ENCODE results near the gene COL16A1.

The COL16A1 gene

DNA sequence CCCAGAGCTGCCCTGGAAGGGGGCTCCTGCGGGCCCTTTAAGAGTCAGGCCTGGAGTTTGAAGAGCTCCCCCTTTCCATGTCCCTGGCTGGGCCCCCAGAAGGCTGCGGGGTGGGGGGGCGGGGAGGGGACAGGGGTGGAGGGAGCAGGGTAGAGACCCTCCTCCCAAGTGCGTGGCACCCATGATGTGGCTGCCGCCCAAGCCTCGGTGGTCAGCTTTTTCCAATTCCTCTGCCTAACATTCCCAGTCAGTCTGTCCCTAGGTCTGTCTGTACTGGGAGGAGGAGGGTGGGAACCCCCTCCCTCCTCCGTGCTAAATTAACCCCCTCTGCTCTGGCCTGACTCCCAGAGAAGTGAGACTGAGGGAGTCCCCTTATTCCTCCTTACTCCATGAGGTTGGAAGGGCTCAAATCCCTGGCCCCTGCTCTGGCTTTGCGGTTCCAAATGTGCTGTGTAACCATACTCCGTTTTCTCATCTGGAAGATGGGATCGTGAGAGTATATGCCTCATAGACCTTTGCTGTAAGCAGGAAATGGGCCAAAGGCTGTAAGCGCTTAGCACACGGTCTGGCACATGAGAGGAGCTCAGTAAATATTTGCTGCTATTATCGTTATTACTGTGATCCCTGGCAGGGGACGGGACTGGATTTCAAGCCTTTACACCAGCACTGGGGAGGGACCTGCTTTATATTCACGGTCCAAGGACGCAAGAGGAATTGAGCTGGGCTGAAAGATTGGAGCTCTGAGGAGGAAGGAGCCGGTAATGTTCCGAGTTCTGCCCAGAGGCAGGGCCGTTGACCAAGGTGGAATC lies 658 bp upstream of the COL16A1 start:
- no peak overlapping the region for H3K27ac ChIP-seq
- TF ChIP-seq, protein P1, sequence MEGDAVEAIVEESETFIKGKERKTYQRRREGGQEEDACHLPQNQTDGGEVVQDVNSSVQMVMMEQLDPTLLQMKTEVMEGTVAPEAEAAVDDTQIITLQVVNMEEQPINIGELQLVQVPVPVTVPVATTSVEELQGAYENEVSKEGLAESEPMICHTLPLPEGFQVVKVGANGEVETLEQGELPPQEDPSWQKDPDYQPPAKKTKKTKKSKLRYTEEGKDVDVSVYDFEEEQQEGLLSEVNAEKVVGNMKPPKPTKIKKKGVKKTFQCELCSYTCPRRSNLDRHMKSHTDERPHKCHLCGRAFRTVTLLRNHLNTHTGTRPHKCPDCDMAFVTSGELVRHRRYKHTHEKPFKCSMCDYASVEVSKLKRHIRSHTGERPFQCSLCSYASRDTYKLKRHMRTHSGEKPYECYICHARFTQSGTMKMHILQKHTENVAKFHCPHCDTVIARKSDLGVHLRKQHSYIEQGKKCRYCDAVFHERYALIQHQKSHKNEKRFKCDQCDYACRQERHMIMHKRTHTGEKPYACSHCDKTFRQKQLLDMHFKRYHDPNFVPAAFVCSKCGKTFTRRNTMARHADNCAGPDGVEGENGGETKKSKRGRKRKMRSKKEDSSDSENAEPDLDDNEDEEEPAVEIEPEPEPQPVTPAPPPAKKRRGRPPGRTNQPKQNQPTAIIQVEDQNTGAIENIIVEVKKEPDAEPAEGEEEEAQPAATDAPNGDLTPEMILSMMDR (conservative IDR thresholded peaks at IDR 0.05), result no peak

DNA sequence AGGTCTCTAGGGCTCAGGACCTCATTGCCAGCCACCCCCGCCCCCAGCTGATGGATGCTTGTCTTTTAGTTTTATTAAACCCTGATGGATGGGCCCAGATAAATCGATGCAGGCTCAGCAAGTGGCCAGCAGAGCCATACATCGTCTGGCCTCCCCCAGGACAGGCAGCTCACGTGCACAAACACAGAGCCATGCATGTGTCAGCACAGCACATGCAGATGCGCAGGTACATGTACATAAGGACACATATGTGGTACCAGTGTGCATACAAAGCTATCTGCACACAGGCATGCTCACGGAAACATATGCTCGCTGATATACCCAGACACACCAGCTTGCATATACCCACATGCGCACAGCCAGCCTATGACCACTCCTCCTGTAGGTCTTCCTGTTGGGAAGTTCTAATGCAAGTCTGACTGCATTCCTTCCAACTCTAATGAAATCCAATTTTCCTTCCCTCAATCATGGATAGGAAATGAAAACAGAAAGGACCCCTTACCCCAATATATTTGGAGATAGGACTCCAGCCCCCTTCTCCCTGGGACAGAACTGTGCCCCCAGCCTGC lies 897 bp downstream of the COL16A1 start:
- H3K27ac ChIP-seq, result no peak overlapping the region
- TF ChIP-seq, protein P1 (conservative IDR thresholded peaks at IDR 0.05), result no peak

DNA sequence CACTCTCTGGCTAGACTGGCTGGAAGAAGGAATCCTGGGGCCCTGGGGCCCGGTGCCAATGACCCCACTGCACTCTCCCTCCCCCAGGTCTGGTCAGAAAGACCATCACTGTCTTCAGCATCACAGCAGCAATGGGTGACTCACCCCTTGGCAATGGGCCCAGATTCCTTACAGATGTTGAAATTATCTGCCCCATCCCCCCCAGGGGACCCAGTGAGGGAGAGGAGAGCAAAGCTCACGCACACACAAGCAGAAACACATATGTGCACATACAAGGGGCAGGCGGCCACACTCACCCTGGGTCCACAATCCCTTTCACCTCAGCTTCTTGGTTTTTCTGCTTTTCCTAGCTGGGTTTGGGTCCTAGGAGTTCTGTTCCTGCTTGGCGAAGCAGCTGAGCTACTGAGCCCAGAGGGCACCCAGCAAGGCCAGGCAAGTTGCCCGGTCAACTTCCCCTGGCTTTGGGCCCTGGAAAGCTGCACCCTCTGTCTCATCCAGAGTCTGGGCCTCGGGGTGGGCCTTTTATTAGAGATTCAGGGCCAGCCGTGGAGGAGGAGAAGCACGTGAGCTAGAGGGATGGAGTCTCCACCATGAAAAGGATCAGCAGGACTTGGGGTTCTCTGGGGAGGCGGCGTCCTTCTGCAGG lies 2.6 kb downstream of the COL16A1 start:
- TF ChIP-seq, protein P1 (conservative IDR thresholded peaks at IDR 0.05), result no peak

DNA sequence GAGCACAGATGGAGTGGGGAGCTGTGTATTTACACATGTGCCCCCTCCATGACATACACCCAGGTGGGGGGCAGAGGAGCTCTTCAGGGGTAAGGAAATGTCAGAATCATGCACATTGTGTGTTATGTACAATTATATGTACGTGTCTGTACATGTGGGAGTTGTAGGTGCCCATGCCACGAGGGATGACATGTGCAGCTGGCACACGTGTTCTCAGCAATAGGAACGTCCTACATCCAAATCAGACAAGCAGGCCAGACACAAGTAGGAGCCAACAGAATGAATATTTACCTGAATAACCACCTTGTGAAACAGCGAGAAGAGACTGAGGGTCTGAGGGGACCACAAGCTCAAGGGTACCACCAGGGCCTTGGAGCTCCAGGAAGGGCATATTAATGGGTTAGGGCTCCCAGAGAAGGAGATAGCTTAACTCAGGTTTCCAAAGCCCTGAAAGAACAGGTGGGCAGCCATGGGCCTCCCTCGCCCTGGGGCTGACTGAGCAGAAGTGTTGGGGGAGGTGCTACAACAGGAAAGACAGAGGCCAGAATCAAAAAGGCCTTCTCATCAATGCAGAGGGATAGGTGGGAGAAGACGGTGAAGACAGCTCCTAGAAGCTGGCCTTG lies 3.2 kb downstream of the COL16A1 start:
- TF ChIP-seq, protein P1 (conservative IDR thresholded peaks at IDR 0.05), result no peak
- H3K27ac ChIP-seq, result no peak overlapping the region

More for the DNA sequence above, 2.6 kb downstream of the COL16A1 start:
- H3K27ac ChIP-seq, result no peak overlapping the region

DNA sequence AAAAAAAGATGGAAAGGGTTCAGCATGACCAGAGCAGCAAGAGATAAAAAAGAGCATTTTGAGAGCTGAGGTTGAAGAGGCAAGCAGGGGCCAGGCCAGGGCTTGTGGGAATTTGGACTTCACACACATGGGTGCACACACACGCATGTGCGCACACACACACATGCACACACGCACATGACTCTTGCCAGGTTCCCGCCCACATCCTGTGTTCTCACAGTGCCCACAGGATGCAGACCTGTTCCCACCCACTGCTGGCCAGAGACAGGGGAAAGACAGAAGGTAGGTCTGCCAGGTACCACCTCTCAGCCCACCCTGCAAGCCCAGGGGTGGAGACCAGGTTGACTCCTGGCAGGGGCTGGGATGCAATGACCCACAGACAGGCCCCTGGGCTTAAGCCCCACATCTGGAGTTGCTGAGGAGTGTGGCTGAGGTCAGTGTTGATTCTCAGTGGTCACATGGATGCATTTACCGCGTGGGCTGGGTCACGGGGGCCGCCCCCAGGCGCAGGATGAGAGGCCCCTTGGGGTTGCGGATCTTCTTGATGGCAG lies 4.4 kb downstream of the COL16A1 start:
- H3K27ac ChIP-seq, result no peak overlapping the region
- TF ChIP-seq, protein P1 (conservative IDR thresholded peaks at IDR 0.05), result no peak

DNA sequence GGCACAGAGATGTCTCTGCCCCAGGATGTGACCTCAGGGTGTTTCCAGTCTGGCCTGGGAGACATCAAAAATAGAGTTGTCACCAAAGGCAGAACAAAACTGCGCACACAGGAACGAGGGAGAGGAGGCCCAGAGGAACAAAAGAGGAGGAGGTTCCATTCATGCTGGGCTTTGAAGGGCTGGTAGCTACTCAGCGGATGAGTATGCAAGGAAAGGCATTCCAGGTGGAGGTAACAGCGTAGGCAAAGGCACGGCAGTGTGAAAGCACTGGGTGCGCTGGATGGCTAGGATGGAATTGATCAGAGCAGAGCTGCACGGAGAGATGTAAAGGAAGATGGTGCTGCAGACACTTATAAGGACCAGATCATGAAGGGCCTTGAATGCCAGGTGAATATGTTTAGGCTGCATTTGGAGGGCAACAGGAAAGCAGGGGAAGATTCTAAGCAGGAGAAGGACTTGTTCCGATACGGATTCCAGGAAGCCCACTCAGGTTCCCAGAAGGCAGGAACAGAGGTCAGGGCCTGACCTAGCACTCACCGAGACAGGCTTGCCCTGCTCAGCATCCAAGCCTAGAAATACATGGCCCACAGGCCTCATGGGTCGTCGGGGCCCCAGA lies 6.3 kb downstream of the COL16A1 start:
- no peak overlapping the region for H3K27ac ChIP-seq
- TF ChIP-seq, protein P1 (conservative IDR thresholded peaks at IDR 0.05), result no peak
